ENCODE data around the gene AGBL4.
A peak's percentile ranks its signal among the peaks of the same experiment; 100 is the strongest.

Gene AGBL4

DNA sequence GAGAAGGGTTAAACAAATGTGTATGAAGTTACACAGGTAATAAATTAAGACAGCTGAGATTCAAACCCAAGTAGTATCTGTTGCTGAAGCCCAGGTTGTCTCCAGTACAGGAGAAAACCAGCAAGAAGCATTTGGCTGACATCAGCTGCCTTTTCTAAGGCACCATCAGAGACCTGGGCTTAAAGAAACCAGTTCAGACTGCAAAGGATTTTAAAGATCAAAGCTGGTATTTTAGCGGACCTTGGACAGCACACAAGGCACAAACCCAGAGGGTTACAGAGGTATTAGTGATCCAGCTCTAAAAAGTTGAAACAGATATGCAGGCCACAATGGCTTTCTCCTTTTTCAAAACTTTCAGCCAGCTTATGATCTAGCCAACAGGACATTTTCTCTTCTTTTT is 1270.5 kb downstream of the AGBL4 start:
- no peak for DNase-seq (ENCODE audit: low read depth)
- H3K4me3 ChIP-seq (ENCODE audit: low read length), result no peak overlapping the region
- TF ChIP-seq CTCF (IDR thresholded peaks at IDR 0.05; ENCODE audit: insufficient read depth, low read depth, low read length, missing control alignments), result no peak

DNA sequence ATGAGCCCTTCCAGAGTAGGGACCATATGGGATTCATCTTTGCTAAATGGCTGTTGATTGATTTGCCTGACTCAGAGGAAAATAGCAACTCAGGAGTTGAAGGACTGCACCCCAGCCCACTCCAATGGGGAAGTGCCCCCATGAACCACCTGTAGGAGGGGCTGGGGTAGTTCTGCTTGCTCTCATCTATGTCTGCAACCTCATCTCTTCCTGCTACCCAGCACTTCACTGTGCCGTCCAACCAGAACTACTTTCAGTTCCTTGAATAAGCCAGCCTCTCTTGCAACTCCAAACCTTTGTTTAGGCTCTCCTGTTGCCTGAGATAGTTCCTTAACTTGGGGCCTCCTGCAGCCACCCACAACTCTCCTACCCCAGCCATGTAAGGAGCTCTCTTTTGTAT is 1273.6 kb downstream of the AGBL4 start:
- DNase-seq (ENCODE audit: low read depth), result no peak
- no peak overlapping the region for H3K4me3 ChIP-seq (ENCODE audit: low read length)
- no peak for TF ChIP-seq CTCF (IDR thresholded peaks at IDR 0.05; ENCODE audit: insufficient read depth, low read depth, low read length, missing control alignments)

- TF ChIP-seq CTCF (IDR thresholded peaks at IDR 0.05; ENCODE audit: insufficient read depth, low read depth, low read length, missing control alignments), result no peak
- no peak for DNase-seq (ENCODE audit: low read depth)
- no peak overlapping the region for H3K4me3 ChIP-seq (ENCODE audit: low read length)
Measured at GRCh38 chr1:48749068-48749467, 1274.7 kb downstream of the AGBL4 start.

- no peak overlapping the region for H3K4me3 ChIP-seq (ENCODE audit: low read length)
Measured at GRCh38 chr1:48746906-48747305, 1276.8 kb downstream of the AGBL4 start.

DNA sequence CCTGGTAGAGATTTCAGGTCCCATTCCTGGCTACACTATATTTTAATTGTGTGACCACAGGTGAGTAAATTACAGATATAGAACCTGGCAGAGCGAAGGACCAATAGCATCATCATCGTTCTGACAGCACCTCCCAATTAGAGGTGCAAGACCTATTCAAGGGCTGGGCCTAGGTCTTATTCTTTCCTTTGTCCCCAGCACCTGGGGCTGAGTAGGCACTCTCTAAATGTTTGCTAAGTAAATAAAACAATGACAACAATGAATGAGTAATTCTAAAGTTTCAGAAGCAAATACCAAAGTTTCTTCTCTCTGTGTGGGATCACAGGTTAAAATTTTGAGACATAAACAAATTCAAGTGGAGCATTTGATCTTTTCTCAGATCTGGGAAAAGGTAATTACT is 1279.7 kb downstream of the AGBL4 start:
- no peak for DNase-seq (ENCODE audit: low read depth)
- H3K4me3 ChIP-seq (ENCODE audit: low read length), result no peak overlapping the region
- TF ChIP-seq CTCF (IDR thresholded peaks at IDR 0.05; ENCODE audit: insufficient read depth, low read depth, low read length, missing control alignments), result no peak

More at GRCh38 chr1:48746906-48747305, 1276.8 kb downstream of the AGBL4 start:
- no peak for DNase-seq (ENCODE audit: low read depth)
- no peak for TF ChIP-seq CTCF (IDR thresholded peaks at IDR 0.05; ENCODE audit: insufficient read depth, low read depth, low read length, missing control alignments)

- DNase-seq (ENCODE audit: low read depth), result no peak
- peak; percentile 12 for TF ChIP-seq CTCF (IDR thresholded peaks at IDR 0.05; ENCODE audit: insufficient read depth, low read depth, low read length, missing control alignments)
- no peak overlapping the region for H3K4me3 ChIP-seq (ENCODE audit: low read length)
Measured at GRCh38 chr1:48743480-48743879, 1280.3 kb downstream of the AGBL4 start.

DNA sequence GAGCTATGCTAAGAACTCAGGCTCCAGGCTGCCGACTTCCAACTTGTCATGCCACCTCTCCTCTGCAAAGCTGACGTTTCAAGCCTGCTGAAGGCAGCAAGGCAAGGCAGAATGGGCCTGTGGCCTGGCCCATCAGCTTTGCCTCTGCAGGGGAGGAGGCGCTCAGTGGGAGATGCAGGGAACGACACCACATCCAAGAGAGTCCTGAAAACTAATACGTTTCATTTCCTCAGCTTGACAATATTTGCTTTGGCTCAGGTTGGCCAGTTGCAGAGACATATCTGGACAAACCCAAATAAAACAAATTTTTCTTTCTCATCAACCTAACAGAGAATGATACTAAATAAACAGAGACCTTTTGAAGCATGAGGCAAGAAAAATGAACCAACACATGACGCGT is 1282.4 kb downstream of the AGBL4 start:
- no peak for TF ChIP-seq CTCF (IDR thresholded peaks at IDR 0.05; ENCODE audit: insufficient read depth, low read depth, low read length, missing control alignments)
- no peak for DNase-seq (ENCODE audit: low read depth)
- H3K4me3 ChIP-seq (ENCODE audit: low read length), result no peak overlapping the region
